Heart left ventricle (tissue), 13 donors: ENCODE data around the gene LGALS9C.
"Not testable (repeated sequence)": the region's sequence is repeated elsewhere in the genome, so short reads cannot be mapped to it uniquely, and the experiment has no call there.

Experiments
- CTCF ChIP-seq, 12 donors: fragments of 200-600 bp; sonication (generic) in 4 of 12; IDR thresholded peaks; one replicate each; pipeline versions ENCODE4 v1.5.0 to v1.8.0; 2018 to 2022; ENCODE audit warnings: antibody characterized with exemption in 12 of 12, mild to moderate bottlenecking in 5 of 12
- POLR2A ChIP-seq, 2 donors: fragments of 450-650 bp; IDR thresholded peaks; one replicate each; pipeline ENCODE4 v1.6.1; 2017; ENCODE audit warnings: antibody characterized with exemption in 2 of 2, mild to moderate bottlenecking in 2 of 2, moderate library complexity in 2 of 2
- donor health status: ischemic (EF 13 %, LVEDD 7.1; RV severe dilation, severe dysfunction).
- donor health status: DM: no; HTN: yes; CAD: no.
- donor health status: DM: no; HTN: no; CAD: no.
- donor health status: ischemic (EF 25% LVEDD 6.9; RV normal size, moderate dysfunction).
- donor health status: ischemic (EF 25% LVEDD 5.7; RV mildly dilated, moderate dysfunction).
- donor health status: ischemic (EF 35%, LVEDD 5.7; RV mildly dilated, moderate dysfunction).
- donor health status: nonischemic (EF 11% LVEDD 7.7; RV severe dilation, severe dysfunction).
- donor health status: DM: yes; HTN: yes; CAD: no.
- donor health status: PGD.
- donor health status: ischemic (EF 29% LVEDD 5.4; RV normal size, mild dysfunction).
- donor health status: nonischemic (EF 23%, LVEDD 6.1; RV moderate dilation, normal function).

GRCh38 chr17:18499100-18499499, 22.5 kb downstream of the LGALS9C start:
- not testable (repeated sequence) for TF ChIP-seq CTCF, POLR2A (IDR thresholded peaks at IDR 0.05)
